Measurements from ENCODE around the gene ITPRIPL2.

The ITPRIPL2 gene

DNA sequence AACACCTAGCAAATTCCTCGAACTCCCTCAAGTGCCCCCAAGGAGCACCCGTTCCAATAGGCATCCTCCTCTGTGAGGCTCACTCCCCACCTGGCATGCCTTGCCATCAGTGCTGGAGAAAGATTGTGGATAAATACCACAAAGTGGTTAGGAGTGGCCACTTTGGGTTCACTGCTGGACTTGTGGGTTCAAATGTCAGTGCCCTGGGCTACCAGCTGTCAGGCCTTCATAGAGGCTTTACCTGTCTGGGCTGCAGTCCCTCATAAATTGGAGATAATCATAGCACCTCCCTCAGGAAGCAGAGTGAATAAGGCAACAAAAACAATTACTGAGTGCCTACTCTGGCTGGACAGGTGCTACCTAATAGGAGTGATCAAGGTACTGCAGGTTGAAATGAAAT is 52.7 kb downstream of the ITPRIPL2 start:
- no peak for DNase-seq (ENCODE audit: extremely low spot score)
- POLR2A ChIA-PET, result no interaction called here
- TF ChIP-seq SUZ12 (IDR thresholded peaks at IDR 0.05) (no peak), CTBP1 (IDR thresholded peaks at IDR 0.05; ENCODE audit: borderline replicate concordance) (no peak), FOXA1 (IDR thresholded peaks at IDR 0.05) (no peak), NFRKB (IDR thresholded peaks at IDR 0.05) (no peak), FOXK2 (IDR thresholded peaks at IDR 0.05) (no peak), SP1 (IDR thresholded peaks at IDR 0.05) (no peak), ZNF384 (IDR thresholded peaks at IDR 0.05) (no peak), FOXM1 (IDR thresholded peaks at IDR 0.05; ENCODE audit: borderline replicate concordance) (no peak), HDGF (IDR thresholded peaks at IDR 0.05; ENCODE audit: borderline replicate concordance) (no peak), LEF1 (IDR thresholded peaks at IDR 0.05; ENCODE audit: borderline replicate concordance) (no peak), ARNT (IDR thresholded peaks at IDR 0.05) (no peak), L3MBTL2 (conservative IDR thresholded peaks at IDR 0.05) (no peak), TARDBP (IDR thresholded peaks at IDR 0.05) (no peak), BHLHE40 (IDR thresholded peaks at IDR 0.05; ENCODE audit: borderline replicate concordance) (no peak), ELF4 (IDR thresholded peaks at IDR 0.05) (no peak)
- TF ChIP-seq, protein P1, sequence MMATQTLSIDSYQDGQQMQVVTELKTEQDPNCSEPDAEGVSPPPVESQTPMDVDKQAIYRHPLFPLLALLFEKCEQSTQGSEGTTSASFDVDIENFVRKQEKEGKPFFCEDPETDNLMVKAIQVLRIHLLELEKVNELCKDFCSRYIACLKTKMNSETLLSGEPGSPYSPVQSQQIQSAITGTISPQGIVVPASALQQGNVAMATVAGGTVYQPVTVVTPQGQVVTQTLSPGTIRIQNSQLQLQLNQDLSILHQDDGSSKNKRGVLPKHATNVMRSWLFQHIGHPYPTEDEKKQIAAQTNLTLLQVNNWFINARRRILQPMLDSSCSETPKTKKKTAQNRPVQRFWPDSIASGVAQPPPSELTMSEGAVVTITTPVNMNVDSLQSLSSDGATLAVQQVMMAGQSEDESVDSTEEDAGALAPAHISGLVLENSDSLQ (IDR thresholded peaks at IDR 0.05), result no peak
- CTCF ChIA-PET, result no interaction called here

DNA sequence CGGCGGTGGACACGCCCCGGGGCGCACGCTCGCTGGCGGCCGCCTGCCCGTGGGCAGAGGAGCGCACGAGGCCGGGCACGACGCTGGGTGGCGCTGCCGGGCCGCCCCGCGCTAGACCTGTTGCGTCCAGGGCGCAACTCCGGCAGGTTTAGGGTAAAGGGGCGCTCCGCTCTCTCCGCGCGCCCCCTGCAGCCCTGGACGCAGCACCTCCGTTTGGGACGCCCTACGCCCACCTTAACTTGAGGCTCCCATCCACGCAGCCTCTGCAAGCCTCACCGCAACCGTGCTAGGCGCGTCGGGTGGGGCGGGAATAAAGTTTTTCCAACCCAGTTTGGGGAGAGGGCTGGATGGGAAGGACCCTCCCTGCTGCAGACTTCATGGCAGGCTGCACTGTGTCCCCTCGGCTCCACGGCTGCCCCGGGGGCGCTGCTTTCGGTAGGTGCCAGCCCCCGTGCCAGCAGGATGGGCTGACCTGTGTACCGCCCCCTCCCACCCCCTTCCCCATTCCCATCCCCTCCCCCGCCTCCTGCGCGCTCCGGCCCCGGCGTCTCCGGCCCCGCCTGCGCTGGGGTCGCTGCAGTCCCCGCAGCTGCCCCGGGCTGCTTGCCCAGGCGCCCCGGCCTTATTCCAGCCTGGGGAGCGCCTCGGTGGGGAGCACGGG is 54.1 kb downstream of the ITPRIPL2 start, which contains the start of gene SYT17:
TSS of gene SYT17 (plus strand) at position 531 of the 661 bp plus-strand sequence. CDS start 407 bp downstream, outside the sequence.
- no peak for TF ChIP-seq HDGF (IDR thresholded peaks at IDR 0.05; ENCODE audit: borderline replicate concordance)
- no peak for TF ChIP-seq FOXA1 (IDR thresholded peaks at IDR 0.05)
- no peak for TF ChIP-seq FOXK2 (IDR thresholded peaks at IDR 0.05)
- TF ChIP-seq, protein P1 (IDR thresholded peaks at IDR 0.05), result no peak
- no peak for TF ChIP-seq ELF4 (IDR thresholded peaks at IDR 0.05)
- TF ChIP-seq TARDBP (IDR thresholded peaks at IDR 0.05), result no peak
- no peak for TF ChIP-seq SP1 (IDR thresholded peaks at IDR 0.05)
- no peak for TF ChIP-seq NFRKB (IDR thresholded peaks at IDR 0.05)
- no peak for TF ChIP-seq ZNF384 (IDR thresholded peaks at IDR 0.05)
- TF ChIP-seq SUZ12 (IDR thresholded peaks at IDR 0.05), result no peak
- POLR2A ChIA-PET, result no interaction called here
- CTCF ChIA-PET, result interaction anchor here (1.0 kb wide), 1 partner anchor 73 kb away, joined by 5 read pairs; no protein-coding TSS in a partner anchor
- peak; percentile 87 for DNase-seq (ENCODE audit: extremely low spot score)

DNA sequence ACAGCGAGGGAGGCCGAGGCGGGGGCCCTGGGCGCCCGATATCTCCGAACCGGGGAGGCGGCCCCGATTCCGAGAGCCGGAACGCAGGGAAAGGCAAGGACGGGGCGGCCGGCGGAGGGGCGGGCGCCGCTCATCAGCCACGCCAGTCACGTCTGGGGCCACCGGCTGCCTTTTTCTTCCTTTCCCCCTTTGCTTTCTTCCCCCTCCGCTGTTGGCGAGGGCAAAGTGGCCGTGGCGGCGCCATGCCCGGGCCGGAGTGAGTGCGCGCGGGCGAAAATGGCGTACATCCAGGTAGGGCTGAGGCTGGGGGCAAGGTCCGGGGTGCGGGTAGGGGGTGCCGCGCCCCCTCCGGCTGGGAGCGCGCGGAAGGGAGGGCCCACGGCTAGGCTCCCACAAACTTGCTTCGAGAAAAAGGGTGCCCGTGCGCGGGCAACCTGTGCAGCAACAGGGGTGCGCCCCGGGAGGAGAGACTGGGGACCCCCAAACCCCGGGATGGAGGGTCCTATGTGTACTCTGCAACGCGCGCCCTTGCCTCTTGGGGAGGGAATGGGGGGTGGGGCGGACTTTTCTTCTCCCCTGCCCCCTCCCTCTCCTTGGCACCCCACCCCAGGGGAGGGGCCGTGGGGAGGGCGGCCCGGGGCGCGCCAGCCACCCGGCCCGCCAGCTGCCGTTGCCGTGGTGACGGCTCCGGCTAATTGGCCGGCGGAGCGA is 54.8 kb downstream of the ITPRIPL2 start:
- ChIA-PET POLR2A (no interaction called here), CTCF (interaction anchor here (1.0 kb wide), 1 partner anchor 82 kb away, joined by 3 read pairs; no protein-coding TSS in a partner anchor)
- DNase-seq (ENCODE audit: extremely low spot score), result peak; percentile 34
- TF ChIP-seq SP1 (IDR thresholded peaks at IDR 0.05) (no peak), FOXM1 (IDR thresholded peaks at IDR 0.05; ENCODE audit: borderline replicate concordance) (no peak), ZNF384 (IDR thresholded peaks at IDR 0.05) (no peak), CTBP1 (IDR thresholded peaks at IDR 0.05; ENCODE audit: borderline replicate concordance) (no peak), ARNT (IDR thresholded peaks at IDR 0.05) (no peak), HDGF (IDR thresholded peaks at IDR 0.05; ENCODE audit: borderline replicate concordance) (no peak), FOXA1 (IDR thresholded peaks at IDR 0.05) (no peak), ELF4 (IDR thresholded peaks at IDR 0.05) (no peak), BHLHE40 (IDR thresholded peaks at IDR 0.05; ENCODE audit: borderline replicate concordance) (no peak), NFRKB (IDR thresholded peaks at IDR 0.05) (no peak), L3MBTL2 (conservative IDR thresholded peaks at IDR 0.05) (no peak), LEF1 (IDR thresholded peaks at IDR 0.05; ENCODE audit: borderline replicate concordance) (no peak), FOXK2 (IDR thresholded peaks at IDR 0.05) (no peak), TARDBP (IDR thresholded peaks at IDR 0.05) (no peak), SUZ12 (IDR thresholded peaks at IDR 0.05) (no peak)
- TF ChIP-seq, protein P1 (IDR thresholded peaks at IDR 0.05), result no peak

DNA sequence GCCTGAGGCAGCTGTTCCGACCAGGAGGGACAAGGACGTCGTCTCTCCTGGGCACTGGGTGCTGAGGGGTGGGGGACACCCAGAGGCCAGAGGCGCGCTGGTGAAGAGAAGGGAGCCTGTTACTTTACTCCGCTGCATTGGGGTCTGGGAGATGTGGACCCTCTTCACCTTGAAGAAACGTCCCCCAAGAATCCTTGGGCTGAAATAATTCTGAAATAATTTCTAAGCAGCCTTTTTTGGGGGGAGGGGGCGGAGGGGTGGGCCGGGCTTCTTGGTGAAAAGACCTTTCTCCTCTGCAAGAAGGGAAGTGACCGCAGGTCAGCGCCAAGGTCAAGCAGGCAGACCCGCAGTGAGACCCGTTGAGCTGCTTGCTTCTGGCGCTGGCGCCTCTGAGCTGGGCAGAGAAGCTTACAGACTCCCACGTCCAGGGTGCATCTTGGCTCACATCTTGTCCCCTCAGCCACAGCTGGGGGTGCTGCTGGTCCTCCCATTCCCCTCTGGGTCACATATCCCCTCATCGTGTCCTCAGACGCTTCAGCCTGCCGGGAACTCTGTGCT is 55.4 kb downstream of the ITPRIPL2 start:
- DNase-seq (ENCODE audit: extremely low spot score), result no peak
- CTCF ChIA-PET, result interaction anchor here (1.0 kb wide), 1 partner anchor 83 kb away, joined by 3 read pairs; no protein-coding TSS in a partner anchor
- TF ChIP-seq ZNF384 (IDR thresholded peaks at IDR 0.05) (no peak), TARDBP (IDR thresholded peaks at IDR 0.05) (no peak), FOXA1 (IDR thresholded peaks at IDR 0.05) (no peak), FOXM1 (IDR thresholded peaks at IDR 0.05; ENCODE audit: borderline replicate concordance) (no peak), BHLHE40 (IDR thresholded peaks at IDR 0.05; ENCODE audit: borderline replicate concordance) (no peak), CTBP1 (IDR thresholded peaks at IDR 0.05; ENCODE audit: borderline replicate concordance) (no peak), L3MBTL2 (conservative IDR thresholded peaks at IDR 0.05) (no peak), LEF1 (IDR thresholded peaks at IDR 0.05; ENCODE audit: borderline replicate concordance) (no peak), HDGF (IDR thresholded peaks at IDR 0.05; ENCODE audit: borderline replicate concordance) (no peak), NFRKB (IDR thresholded peaks at IDR 0.05) (no peak), FOXK2 (IDR thresholded peaks at IDR 0.05) (no peak), SP1 (IDR thresholded peaks at IDR 0.05) (no peak), ELF4 (IDR thresholded peaks at IDR 0.05) (no peak), SUZ12 (IDR thresholded peaks at IDR 0.05) (no peak)
- TF ChIP-seq, protein P1 (IDR thresholded peaks at IDR 0.05), result no peak
- POLR2A ChIA-PET, result no interaction called here
